GM21825 (cell line): Measurements from ENCODE around the gene TSPAN5.
A peak's percentile ranks its signal among the peaks of the same experiment; 100 is the strongest.
"Not testable (repeated sequence)": the region's sequence is repeated elsewhere in the genome, so short reads cannot be mapped to it uniquely, and the experiment has no call there.

Source experiments
- ATAC-seq: cut with Tn5 transposase; IDR thresholded peaks from one replicate; pipeline ENCODE4 v1.9.1; 2021; ENCODE audit warnings: mild to moderate bottlenecking, moderate library complexity; ENCODE audit not compliant: unreplicated experiment

TSPAN5 gene

DNA sequence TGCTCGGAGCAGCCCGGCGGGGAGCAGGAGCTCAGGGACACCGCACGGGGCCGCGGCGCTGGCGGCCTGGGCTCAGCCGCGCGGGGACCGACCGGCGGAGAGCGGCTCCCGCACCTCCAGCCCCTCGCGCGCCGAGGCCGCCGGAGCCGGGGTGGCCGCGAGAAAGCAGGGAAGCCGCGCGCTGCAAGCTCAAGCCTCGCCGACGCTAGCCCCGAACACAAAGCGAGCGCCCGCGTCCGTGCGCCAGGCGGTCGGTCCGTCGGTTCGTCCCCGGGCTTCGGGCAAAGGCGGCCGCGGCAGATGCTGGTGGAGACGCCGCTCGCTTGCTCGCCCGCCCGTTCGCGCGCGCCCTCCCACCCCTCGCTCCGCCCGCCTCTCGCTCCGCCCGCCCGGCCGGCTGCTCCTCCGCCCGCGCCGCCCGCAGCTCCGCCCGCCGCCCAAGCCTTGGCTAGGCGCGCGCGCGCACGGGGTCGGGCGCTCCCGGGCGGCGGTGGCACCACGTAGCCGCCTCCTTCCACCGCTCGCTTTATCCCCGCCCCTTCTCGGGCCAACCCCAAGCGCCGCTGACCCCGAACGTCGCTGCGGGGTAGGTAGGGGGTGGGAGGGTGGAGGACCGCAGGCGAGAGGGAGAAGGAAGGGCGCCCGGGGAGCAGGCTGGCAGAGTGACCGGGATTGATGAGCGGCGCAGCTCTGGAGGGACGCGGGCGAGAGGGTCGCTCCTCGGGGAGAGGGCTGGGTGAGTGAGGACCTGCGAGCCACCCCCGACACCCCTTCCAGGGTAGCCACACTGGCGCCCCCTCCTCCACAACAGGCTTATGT lies at the start of gene TSPAN5:
TSPAN5 (minus strand) TSS at position 325 of the 819 bp plus-strand sequence.
- peak; percentile 71 for ATAC-seq

DNA sequence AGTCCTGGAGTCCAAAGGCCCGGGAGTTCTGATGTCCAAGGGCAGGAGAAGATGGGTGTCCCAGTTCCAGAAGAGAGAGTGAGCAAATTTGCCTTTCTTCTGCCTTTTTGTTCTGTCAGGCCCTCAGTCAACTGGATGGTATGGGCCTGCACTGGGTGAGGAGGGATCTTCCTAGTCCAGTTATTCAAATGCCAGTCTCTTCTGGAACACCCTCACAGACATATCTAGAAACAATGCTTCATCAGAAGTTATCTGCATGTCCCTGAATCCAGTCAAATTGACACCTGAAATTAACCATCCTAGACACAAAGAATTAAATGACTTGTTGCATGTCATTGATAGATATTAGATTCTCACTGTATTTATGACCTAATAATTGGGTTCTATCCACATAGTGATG lies 48.5 kb upstream of the TSPAN5 start:
- no peak for ATAC-seq

DNA sequence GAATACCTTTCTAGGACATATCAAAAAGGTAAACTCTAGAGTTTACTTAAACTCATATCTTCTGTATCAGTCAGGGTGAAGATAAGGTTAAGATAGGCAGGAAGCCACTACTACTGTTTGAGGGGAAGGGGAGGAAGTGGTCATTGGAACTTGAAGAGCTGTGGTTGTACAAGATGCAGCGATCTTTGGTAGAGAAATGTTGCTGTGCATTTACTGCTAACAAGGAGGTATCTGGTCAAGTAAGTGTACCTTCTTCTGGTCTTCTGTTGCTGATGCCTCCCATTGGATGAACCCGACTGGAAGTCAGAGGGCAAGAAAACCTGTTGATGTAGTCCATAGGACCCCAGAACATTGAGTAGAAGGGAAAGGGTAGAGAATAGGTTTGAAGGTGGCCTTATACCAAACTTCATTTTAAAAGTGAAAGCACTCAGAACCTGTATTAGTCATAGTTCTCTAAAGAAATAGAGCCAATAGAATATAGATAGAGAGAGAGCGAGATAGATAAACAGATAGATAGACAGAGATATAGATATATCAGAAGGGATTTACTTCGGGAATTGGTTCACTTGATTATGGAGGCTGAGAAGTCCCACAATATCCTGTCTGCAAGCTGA lies 47.9 kb upstream of the TSPAN5 start:
- ATAC-seq, result no peak

DNA sequence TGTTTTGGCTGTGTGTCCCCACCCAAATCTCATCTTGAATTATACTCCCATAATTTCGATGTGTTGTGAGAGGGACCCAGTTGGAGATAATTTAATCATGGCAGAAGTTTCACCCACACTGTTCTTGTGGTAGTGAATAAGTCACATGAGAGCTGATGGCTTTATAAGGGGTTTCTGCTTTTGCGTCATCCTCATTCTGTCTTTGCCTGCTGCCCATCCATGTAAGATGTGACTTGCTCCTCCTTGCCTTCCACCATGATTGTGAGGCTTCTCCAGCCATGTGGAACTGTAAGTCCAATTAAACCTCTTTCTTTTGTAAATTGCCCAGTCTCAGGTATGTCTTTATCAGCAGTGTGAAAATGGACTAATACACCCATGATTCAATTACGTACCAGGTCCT lies 47.2 kb upstream of the TSPAN5 start:
- ATAC-seq, result not testable (repeated sequence)

DNA sequence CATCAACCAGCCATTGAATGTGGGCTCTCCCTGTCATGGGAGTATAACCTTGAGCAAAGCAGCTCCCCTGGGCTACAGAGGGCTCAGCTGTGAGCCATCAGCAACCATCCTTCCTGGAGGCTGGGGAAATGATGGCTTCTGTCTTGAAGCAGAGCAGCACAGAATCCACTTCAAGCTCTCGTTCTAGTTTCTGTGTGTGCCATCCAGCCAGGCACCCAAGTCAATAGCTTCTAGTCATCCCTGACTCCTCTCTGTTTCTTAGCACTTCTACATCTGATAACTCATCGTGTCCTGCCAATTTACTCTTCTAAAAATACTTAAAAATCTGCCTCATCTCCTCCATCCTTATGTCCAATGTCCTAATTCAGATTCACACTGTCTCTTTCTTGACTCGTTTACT lies 42.2 kb upstream of the TSPAN5 start:
- no peak for ATAC-seq

DNA sequence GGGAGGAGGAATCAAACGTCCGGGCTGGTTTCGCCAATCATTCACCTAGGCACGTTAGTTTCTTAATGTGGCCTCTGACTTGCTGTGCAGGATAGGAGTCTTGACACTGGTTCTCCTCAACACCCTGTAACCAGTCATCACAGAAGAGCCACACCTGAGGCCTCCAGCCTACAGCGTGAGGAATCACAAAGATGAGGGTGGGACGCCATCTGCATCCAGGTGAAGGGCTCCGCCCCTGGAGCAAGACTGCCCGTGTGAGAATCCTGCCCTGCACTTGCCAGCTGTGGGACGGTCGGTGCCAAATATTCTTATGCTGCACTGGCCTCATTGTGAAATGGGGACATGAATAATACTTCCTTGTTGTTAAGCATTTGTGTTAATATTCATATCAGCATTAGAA lies 35.7 kb upstream of the TSPAN5 start:
- no peak for ATAC-seq

DNA sequence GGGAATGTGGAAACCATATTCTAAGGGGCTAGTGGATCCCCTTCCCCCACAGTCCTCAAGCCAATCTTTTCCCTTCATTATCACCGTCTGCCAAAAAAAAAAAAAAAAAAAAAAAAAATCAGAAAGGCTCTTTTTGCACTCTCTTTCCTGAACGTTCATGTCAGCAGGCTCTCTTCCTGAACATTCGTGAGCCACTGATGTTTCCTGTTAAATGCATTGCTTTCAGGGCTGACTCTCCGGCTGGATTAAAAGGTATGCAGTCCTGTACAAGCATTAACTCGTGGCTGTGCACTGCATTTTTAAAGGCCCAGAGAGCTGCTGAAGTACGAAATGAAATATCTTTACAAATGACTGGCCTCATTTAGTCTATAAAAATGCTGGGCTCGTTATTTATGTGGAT lies 34.0 kb upstream of the TSPAN5 start:
- ATAC-seq, result no peak

DNA sequence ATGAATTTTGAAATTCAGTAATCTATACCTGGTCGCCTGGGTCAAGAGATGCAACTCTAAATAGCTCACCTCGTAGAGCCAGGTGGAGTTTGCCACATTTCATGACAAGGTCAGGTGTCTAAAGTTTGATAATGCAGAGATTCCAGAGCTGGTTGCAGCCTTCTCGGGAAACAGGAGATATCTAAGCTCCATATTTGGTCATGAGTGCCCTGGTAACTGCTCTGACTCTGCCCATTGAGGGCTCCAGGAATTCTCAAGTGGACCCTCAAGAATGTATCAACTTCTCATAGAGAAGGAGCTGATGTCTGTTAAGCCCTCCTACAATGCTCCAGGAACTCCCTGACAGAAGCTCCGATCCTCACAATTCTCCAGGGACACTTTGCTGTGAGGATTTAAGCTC lies 33.2 kb upstream of the TSPAN5 start:
- no peak for ATAC-seq

DNA sequence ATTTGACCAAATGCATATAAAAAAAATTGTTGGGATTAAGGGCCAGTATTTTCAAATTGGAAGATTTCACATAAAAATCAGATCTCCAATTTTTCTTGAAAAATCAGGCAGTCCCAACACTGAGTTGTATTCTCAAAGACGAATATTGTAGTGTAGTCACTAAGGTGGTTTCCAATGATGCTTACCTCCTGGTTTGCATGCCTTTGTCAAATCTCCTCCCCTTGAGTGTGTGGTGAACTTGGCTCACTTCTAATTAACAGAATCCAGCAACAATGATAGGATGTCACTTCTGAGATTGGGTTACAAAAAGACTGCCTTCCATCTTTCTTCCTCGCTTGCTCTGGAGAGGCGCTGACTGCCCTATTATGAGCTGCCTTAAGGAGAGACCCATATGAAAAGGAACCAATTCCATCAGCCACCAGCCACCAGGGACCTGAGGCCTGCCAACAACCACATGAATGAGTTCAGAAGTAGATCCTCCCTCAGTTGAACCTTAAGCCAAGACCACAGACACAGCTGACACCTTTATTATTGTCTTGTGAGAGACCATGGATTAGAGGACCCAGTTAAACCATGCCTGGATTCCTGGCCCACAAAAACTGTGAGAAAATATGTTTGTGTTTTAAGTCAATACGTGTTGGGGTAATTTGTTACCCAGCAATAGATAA lies 31.2 kb upstream of the TSPAN5 start:
- no peak for ATAC-seq

DNA sequence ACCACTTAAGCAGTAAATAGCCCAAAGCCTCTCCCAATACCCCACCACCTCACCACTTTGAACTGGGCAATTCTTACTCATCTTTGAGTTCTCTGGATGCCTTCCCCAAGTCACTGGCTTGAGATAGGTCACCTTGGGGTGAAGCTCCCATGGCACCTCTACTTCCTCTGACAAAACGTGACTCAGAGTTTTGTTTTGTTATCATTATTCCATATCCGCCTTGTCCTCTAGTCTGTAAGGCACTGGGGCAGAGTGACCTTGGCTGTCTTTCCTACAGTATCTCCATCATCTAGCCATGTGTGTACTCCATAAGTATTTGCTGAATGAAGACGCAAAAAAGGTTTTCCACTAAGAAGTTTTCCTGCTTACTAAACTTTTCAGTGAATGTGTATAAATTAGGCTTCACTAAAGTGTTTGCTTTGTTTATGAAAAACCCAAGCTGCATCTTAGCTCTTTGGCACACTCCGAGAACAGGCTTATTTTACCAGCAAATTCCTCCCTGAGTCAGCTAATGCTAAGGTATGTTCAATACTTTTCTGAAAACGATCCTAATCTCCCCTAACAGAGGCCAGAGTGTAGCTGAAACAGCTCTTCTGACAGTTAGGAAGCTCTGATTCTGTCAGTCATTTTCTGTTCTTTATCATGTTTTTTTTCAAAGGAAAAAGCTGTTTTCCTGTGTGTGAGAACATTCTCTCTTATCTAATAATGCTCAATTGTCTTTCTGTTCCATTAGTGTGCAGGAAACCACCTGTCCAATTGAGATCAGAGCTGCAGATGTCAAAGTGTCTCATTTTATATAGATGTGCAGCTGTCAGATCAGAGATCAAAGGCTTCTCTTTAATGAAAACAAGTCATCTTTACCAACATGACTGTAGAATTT lies 30.2 kb upstream of the TSPAN5 start:
- no peak for ATAC-seq

DNA sequence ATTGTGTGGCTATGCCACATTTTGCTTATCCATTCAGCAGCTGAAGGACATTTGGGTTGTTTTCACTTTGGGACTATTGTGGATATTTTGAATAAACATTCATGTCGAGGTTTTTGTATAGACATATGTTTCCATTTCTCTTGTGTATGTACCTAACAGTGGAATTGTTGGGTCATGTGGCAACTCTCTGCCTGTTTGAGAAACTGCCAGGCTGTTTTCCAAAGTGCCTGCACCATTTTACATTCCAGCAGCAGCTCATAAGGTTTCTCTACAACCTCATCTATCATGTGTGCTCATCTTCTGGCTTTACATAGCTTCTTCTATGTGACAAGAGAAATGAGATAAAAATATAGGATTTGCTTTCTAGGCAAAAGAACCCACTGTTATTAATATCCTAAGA lies 29.5 kb upstream of the TSPAN5 start:
- ATAC-seq, result no peak

DNA sequence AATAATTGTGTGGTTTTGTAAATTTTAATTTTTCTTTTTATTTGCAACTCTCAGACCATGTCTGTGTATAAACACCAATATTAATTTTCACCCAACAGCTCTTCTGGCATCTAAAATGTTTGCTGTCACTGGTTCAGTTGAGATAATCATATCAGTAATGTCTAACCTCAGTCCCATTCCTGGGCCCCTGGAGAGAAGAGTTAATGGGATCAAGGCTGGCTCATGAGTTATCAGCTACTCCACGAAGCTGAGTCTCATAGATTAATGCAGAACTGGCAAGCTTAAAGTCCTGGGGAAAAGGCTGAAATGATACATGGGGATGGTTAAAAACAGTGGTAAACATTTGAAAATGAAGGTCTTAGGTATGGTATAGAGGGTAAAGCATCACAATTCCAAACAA lies 28.4 kb upstream of the TSPAN5 start:
- ATAC-seq, result no peak

DNA sequence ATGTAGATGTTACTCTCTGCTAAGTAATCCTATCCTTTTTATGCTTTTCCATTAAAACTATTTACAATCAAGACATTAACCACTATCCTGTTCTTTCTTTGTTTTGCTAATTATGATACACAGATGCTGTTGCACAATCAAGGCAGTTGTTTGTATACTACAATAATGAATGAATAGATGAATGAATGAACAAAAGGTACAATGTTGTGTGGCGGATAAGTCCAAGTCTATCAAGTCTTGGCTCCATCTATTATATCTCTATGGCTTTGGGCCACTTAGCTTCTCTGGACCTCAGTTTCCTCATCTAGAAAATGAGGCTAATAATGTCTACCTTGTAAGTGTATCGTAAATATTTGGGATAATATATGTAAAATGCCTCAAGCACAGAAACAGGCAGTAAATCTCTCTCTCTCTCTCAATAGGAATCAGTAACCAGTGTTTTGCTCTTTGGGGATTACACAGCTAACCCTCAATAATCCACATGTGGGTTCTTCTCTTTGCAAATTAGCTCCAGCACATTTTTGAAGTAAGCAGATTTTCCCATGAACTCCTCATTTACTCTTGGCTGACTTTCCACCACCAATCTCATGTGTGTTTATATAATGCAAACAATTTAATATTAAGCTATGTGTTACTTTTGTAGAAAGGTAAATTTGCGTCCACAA lies 27.8 kb upstream of the TSPAN5 start:
- no peak for ATAC-seq

DNA sequence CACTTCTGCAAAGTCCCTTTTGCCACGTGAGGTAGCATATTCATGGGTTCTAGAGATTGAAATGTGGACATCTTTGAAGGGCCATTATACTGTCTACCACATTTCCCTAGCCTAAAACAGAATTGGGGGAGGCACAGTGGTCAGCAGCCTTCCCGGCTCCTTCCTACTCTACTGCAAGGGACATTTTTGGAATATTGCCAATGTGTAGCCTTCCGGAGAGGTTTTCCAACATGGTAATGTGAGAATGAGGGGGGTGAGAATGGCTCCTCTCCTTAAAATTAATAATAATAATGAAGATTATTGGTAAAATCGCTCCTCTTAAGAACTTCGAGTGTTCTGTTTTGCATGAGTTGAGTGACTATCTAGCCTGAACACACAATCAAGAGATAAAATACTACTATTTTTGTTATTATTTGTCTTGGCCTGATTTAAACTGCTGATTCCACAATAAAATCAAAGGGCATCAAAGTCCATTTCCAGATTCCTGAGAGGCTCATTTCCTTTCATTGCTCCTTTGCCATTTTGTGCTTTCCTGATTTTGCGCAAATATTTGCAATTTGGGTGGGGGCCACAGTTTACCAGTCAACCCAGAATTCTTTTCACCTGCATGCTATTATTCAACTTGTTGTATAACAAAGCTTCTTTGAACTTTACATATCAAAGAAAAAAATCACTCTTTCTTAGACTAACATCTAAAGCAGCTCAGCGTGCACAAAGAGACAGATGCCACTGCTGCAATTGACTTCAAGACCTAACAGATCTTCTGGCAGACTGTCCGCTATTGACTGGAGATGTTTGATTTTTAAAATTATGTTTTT lies 27.0 kb upstream of the TSPAN5 start:
- ATAC-seq, result no peak

DNA sequence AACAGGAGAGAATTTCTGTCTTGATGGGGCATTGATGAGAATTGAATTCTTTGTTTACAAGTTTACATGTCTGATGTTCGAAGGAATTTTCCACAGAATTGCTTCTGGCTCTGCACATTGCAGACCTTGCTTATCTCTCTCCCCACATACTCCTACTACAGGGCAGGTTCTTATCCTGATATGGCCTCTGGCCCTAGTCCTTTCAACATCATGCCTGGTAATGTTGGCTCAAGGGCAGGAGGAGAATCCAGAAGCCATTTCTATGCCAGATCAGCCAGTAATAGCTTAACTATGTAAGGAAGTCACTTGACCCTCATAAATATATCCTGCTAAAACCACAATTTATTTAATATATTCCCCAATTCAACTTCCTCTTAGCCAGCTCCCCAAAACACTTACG lies 24.3 kb upstream of the TSPAN5 start:
- ATAC-seq, result no peak

DNA sequence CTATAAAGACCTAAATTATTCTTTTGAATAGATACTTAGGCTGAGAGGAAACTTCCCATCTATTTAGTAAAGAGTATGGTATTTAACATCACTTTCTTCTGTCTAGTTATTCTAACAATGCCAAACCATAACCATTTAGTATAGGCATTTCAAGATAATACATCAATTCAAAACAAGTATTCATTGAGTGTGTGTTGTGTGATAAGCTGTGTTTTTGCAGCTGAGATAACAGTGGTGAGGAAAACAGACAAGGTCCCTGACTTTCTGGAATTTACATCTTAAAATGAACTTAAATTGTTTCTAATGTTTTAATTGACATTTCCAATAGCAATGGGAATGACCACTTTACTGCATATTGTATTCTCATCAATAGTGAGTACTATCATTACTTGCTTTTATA lies 22.4 kb upstream of the TSPAN5 start:
- ATAC-seq, result no peak

DNA sequence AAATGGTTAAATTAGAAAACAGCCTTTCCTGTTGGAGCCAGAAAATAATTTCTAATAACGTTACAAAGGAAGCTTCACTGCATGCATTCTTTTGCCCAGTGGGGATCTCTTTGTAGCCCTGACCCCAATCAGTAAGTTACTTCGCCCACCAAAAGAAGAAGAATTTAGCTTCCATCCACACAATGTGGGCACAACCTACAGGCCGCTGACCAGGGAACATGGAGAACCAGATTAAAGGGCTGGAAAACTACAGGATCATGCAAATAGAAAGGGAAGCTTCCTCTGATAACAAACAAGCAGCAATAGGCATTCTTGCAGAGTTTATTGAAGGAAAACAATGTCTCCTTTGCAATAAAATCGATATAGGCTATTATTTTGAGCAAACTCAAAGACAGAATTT lies 21.3 kb upstream of the TSPAN5 start:
- no peak for ATAC-seq

DNA sequence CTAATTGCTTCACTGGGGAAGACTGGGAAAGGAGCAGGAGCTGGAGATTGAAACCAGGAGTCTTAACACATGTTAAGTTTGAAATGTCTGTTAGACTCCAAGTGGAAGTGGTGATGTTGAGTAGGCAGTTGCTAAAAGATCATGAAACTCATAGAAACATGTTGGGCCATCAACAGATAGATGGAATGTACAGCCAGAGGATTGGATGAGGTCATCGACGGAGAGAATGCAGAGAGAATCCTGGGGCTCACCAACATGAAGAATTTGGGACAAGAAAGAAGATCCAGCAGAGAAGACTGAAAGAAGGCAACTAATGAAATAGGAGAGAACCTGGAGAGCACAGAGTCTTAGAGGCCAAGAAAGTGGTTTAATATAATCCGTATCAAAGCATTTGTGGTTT lies 19.4 kb upstream of the TSPAN5 start:
- ATAC-seq, result no peak

DNA sequence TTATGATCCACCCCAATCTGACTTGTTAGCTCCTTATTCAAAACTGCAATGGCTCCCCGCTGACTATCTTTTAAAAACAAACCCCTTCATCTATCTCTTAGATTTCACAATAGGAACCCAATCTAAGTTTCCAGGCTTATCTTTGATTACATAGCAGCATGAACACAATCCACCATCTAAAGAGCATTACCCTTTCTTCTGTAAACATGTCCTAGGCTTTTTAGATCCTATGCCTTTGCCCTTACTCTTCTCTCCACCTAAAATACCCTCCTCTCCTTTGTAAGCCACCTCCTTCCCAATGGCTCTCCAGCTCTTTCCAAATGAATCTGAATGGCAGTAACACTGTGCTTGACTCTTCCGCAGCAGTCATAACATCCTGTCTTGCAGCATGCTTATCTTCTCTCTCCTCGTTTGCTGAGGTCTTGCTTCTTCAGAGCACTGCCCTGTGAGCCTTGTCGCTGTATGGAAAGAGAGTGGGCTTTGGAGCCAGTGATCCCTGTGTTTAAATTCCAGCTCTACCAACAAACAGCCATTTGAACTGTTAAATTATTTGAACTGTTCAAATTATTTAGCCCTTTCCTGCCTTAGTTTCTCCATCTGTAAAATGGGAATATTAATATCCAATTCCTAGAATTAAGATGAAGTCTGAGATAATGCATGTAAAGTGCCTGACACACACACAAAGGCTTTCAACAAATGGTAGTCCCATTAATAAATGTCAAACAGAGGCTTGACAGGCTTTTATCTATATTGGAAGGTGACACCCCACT lies 16.2 kb upstream of the TSPAN5 start:
- ATAC-seq, result no peak
